Epidermal melanocyte (primary cell): ENCODE results near the gene ZCCHC8.
"Not testable (repeated sequence)": the region's sequence is repeated elsewhere in the genome, so short reads cannot be mapped to it uniquely, and the experiment has no call there.

Experiments used
- DNase-seq: peaks from one replicate; pipeline ENCODE4 v3.0.0; 2011; ENCODE audit warnings: low spot score; ENCODE audit not compliant: insufficient read length

Gene ZCCHC8

DNA sequence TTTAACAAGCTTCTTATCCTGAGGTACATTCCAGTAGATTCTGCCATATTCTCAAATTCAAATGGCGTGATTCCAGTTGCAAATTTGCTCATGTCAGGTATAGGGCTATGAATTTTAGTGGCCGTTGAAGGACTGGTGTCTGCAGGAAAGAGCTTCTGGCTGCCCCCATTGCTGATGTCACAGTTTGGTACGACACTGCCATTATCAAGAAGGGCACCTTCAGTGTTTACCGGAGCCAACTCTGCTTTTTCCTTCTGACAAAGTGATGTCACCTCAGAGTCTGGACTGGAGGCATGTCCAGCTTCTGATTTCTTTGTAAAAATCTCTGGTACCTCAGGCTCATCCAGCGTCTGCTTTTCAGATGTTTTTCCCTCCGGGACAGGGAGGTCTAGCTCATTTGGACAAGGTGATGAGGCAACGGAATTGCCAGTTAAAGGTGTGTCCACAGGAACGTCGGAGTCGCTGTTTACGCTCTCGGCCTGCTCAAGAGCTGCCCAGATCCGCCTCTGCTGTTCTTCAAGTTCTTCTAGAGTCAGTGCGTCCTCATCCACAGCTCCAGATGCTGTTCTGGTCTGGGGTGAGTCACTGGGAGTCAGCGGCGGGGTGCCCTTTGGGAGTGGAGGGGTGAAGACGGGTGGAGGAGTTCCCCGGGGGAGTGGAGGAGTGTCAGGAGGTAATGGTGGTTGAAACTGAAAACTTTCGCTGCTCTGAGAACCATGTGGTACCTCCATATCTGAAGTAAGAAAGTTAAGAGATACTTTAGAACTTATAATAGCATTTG is 27.0 kb downstream of the ZCCHC8 start:
- DNase-seq: no peak

DNA sequence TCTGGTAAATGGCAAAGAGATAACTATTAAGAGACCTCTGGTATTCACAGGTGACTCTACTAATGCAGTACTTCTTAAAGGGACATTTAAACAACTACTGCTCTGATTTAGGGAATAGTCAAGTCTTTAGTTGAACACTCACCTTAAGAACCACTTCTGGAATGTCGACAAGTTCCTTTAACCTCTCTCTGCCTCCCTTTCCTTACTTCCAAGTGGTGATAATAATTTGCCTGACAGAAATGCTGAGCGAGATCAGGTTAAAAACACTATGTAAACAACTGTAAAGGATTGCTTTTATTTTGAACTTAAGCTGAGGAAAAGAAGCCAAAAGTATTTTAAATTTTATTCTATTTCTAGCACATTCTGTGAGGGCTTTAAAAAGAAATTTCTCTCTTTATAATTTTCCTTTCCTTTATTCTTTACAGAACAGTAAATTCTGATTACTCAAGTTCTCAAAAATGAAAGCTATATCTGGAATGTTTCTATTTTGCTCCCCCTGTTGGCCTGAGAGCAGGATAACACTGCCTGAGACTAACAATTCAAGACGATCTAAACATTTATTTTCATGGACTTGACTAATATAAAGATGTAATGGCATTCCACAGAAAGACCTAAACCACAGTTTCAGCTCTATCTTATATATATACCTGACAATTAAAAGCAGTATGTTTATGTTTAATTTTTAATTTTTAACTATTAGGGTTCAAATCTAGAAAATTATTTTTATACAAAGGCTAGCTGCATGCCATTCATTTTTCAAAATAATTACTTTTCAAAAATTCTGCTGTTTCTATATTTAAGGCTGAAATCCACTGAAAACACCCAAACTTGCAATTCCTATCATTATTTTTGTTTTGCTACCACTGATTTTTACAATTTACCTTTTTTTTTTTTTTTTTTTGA is 29.2 kb downstream of the ZCCHC8 start:
- peak; percentile 30 for DNase-seq

DNA sequence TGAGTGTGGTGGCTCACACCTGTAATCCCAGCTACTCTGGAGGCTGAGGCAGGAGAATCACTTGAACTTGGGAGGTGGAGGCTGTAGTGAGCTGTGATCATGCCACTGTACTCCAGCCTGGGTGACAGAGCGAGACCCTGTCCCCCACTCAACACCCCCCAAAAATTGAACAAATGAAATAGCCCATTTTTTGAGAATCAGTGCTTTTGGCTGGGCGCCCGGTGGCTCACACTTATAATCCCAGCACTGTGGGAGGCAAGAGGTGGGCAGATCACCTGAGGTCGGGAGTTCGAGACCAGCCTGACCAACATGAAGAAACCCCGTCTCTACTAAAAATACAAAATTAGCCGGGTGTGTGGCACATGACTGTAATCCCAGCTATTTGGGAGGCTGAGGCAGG is 30.2 kb downstream of the ZCCHC8 start:
- DNase-seq: not testable (repeated sequence)

DNA sequence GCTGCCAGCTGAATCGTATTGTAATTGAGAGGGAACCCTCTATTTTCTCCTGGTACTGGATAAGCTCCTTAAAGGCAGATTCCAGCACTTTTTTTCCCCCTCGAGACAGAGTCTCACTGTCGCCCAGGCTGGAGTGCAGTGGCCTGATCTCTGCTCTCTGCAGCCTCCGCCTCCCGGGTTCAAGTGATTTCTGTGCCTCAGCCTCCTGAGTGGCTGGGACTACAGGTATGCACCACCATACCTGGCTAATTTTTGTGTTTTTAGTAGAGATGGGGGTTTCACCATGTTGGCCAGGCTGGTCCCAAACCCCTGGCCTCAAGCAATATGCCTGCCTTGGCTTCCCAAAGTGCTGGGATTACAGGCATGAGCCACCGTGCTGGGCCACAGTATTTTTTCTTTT is 30.9 kb downstream of the ZCCHC8 start:
- DNase-seq: not testable (repeated sequence)

DNA sequence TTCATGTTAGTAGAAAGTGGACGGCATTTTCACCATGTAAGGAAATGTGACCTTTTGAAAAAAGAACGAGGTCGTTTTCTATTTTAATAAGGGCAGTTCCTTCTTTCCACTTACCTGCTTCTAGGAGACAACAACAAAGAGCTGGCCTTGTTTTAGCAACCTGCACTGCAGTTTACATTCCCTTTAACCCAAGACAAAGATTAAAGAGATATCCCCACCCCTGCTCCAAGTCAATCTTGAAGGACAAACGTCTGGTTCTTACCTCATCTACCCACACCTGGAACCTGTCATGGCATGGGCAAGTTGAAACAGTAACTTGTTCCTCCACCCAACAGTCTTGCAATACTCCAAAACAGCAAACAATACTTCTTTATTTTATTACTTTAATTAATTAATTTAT is 32.7 kb downstream of the ZCCHC8 start:
- DNase-seq: no peak

DNA sequence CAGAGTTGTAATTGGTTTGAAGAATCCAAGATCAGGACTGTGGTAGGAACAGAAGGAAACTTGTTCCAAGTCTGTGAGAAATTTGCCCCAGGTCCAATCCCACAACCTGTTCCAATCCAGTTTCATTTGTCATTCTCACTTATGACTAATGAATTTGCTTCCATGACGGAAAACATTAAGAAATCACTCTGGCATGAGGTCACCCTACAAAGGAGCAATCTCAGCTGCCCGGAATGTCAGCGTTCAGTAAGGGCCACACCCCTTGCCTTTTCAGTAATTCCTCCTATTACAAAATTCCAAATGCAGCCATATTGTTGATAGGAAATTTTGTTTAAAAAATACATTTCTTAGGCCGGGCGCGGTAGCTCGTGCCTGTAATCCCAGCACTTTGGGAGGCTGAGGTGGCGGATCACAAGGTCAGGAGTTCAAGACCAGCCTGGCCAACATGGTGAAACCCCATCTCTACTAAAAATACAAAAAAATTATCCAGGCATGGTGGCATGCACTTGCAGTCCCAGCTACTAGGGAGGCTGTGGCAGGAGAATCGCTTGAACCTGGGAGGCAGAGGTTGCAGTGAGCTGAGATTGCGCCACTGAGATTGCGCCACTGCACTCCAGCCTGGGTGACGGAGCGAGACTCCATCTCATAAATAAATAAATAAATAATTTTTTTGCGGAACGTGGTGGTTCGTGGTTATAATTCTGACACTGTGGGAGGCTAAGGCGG is 36.3 kb downstream of the ZCCHC8 start:
- DNase-seq: peak; percentile 63

DNA sequence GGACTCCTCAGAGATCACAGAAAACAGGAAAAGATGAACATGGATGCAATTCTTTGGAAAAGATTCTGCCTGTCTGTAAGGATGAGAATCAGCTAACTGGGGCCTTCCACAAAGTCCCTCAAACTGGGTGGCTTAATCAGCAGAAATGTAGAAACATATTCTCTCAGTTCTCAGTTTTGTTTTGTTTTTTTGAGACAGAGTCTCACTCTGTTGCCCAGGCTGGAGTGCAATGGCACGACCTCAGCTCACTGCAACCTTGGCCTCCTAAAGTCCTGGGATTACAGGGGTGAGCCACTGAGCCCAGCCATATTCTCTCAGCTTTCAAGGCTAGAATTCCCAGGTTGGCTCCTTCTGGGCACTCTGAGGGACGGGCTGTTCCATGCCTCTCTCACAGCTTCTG is 40.1 kb downstream of the ZCCHC8 start:
- DNase-seq: no peak

DNA sequence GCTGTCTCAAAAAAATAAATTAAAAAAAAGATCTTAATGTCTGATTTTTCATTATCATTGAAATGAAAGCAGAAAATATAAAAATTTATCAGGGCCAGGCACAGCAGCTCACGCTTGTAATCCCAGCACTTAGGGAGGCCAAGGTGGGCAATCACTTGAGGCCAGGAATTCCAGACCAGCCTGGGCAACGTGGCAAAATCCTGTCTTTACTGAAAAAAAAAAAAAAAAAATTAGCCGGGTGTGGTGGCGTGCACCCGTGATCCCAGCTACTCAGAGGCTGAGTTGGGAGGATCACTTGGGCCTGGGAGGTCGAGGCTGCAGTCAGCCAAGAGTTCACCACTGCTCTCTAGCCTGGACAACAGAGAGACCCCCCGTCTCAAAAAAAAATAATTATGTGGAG is 40.7 kb downstream of the ZCCHC8 start:
- DNase-seq: no peak

DNA sequence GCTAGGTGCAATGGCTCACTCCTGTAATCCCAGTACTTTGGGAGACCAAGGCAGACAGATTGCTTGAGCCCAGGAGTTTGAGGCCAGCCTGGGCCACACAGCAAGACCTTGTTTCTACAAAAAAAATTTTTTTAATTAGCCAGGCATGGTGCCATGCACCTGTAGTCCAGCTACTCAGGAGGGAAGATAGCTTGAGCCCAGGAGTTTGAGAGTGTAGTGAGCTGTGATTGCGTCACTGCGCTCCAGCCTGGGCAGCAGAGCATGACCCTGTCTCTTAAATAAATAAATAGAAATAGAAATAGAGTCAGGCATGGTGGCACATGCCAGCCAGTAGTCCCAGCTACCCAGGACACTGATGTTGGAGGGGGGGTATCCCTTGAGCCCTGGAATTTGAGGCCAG is 41.5 kb downstream of the ZCCHC8 start:
- DNase-seq: no peak

DNA sequence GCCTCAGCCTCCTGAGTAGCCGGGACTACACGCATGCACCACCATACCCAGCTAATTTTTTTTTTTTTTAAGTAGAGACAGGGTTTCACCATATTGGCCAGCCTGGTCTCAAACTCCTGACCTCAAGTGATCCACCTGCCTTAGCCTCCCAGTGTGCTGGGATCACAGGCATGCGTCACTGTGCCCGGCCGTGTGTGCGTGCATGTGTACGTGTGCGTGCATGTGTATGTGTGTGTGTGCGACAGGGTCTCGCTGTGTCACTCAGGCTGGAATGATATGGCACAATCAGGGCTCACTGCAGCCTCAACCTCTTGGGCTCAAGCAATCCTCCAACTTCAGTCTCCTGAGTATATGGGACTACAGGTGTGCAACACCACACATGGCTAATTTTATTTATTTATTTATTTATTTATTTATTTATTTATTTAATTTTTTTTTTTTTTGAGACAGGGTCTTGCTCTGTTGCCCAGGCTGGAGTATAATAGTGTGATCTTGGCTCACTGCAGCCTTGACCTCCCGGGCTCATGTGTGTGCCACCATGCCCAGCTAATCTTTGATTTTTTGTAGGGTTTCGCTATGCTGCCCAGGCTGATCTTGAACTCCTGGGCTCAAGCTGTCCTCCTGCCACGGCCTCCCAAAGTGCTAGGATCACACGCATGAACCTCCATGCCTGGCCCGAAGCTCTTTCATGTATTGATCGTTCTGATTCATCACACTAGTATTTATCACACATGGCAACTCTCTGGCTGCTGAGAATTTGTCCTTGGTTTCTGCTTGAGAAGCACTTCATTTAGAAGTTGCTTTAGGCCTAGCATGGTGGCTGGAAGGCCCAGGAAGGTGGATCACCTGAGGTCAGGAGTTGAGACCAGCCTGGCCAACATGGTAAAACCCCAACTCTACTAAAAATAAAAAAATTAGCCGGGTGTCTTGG is 42.4 kb downstream of the ZCCHC8 start:
- no peak for DNase-seq

DNA sequence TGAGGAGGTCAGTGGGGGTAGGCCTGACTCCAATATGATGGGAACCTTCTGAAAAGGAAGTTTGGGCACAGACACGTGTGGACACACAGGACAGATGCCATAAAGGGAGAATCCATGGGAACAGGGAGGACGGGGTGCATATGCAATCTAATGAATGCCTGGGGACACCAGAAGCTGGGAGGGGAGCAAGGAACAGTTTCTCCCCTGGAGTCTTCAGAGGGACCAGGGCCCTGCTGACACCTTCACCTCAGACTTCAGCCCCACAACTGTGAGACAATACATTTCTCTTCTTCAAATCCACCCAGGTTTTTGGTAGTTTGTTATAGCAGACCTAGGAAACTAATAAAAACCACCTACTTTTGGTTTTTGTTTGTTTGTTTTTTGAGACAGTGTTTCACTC is 43.1 kb downstream of the ZCCHC8 start:
- no peak for DNase-seq

DNA sequence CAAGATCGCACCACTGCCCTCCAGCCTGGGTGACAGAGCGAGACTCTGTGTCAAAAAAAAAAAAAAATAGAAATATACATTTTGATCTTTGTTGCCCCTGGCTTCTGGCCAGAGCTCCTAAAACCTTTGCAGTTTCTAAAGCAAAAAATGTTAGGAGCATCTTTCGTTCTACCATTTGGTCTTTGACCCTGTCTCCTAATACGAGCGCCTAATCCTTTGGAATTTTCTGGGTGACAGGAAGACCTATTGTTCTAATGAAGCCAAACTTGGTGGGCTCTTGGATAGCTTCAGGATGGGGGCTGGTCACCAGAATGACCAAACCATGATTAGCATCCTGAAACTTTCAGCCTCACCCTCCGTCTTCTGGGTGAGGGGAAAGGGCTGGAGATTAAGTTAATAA is 46.0 kb downstream of the ZCCHC8 start:
- DNase-seq: no peak

DNA sequence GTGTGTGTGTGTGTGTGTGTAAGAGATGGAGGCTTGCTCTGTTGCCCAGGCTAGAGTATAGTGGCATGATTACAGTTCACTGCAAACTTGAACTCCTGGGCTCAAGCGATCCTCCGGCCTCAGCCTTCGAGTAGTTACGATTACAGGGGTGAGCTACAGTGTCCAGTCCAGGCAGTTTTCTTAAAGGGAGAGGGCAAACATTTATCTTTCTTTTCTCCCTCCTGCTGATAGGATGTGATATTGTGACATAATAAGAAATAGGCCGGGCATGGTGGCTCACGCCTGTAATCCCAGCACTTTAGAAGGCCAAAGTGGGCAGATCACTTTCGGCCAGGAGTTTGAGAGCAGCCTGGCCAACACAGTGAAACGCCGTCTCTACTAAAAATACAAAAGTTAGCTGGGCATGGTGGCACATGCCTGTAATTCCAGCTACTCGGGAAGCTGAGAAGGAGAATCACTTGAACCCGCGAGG is 46.4 kb downstream of the ZCCHC8 start:
- no peak for DNase-seq

DNA sequence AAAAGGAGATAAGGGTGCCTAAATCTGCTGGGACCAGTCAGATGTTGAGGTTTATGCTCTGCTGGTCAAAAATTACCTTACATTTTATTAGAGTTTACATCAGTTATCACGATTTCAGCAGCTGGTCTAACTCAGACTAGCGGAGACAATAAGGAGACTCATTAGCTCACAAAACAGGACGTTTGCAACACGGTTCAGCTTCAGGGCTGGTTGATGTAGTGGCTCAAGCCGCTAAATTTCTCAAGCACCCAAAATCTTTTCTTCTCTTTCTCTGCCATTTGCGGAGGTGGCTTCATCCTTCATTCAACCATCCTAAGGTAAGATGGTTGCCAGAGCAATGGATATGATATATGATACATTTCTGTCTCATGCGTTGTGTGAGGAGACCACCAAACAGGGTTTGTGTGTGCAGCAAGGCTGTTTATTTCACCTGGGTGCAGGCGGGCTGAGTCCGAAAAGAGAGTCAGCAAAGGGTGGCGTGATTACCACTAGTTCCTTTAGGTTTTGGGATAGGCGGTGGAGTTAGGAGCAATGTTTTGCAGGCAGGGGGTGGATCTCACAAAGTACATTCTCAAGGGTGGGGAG is 47.9 kb downstream of the ZCCHC8 start:
- no peak for DNase-seq

DNA sequence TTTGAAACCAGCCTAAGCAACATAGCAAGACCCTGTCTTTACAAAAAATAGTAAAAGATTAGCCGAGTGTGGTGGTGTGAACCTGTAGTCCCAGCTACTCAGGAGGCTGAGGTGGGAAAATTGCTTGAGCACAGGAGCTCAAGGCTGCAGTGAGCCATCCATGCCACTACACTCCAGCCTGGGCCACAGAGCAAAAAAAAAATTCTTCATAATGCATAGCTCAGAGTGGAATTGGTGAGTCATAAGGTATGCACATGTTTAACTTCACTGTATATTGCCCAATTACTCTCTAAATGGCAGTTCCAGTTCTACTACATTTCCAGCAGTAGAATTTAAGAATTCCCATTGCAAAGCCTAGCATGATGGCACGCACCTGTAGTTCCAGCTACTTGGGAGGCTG is 51.4 kb downstream of the ZCCHC8 start:
- DNase-seq: no peak

DNA sequence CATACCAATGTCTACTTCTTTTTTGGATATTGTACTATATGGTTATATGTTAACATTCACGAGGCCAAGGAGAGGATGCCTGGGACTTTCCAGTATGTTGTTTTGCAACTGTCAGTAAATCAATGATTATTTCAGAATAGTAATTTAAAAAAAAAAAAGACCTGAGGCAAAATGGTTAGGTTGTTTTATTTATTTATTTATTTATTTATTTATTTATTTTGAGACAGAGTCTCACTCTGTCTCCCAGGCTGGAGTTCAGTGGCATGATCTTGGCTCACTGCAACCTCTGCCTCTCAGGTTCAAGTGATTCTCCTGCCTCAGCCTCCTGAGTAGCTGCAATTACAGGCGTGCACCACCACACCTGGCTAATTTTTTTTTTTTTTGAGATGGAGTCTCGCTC is 52.9 kb downstream of the ZCCHC8 start:
- DNase-seq: not testable (repeated sequence)

DNA sequence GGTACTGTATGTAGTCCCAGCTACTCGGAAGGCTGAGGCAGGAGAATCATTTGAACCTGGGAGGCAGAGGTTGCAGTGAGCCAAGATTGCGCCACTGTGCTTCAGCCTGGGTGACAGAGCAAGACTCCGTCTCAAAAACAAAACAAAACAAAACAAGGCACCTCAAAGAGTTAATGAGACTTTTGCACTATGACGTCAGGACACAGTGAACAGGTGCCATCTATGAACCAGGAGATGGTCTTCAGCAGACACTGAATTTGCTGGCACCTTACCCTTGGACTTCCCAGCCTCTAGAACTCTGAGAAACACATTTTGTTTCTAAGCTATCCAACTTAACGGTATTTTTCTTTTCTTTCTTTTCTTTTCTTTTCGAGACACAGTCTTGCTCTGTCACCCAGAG is 54.3 kb downstream of the ZCCHC8 start:
- not testable (repeated sequence) for DNase-seq

DNA sequence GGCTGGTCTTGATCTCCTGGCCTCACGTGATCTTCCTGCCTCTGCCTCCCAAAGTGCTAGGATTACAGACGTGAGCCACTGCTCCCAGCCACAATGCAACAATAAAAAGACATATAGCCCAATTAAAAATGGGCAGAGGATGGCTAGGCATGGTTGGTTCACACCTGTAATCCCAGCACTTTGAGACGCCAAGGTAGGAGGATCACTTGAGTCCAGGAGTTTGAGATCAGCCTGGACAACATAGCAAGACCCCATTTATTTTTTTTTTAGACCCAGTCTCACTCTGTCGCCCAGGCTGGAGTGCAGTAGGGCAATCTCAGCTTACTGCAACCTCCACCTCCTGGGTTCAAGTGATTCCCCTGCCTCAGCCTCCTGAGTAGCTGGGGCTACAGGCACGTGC is 56.7 kb downstream of the ZCCHC8 start:
- not testable (repeated sequence) for DNase-seq

DNA sequence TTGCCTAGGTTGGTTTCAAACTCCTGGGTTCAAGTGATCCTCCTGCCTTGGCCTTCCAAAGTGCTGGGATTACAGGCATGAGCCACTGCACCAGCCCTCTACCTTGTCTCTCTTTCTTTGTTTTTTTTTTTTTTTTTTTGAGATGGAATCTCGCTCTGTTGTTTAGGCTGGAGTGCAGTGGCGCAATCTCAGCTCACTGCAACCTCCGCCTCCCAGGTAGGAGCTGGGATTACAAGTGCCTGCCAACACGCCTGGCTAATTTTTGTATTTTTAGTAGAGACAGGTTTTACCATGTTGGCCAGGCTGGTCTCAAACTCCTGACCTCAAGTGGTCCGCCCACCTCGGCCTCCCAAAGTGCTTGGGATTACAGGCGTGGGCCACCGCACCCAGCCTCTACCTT is 61.9 kb downstream of the ZCCHC8 start:
- not testable (repeated sequence) for DNase-seq

DNA sequence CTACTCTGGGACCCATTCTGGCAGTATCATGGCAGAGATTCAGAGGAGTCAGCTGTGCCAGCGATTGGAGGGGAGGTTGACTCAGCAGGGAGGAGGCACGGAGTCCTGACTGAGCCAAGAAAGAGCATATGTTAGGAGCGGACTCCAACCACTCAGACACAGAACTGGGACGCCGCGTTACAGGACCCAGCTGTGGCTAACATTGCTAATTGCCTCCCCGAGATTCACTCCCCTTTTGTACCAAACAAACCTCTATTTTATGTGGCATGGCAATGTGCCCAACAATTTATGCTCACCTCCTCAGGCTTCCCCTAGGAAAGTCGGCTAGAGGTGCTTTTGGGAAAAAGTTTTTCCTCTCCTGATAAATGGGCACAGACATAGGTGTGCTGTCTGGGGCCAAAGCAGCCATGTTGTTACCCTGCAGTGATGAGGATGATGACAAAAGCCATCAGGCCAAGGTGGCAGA is 63.0 kb downstream of the ZCCHC8 start:
- DNase-seq: peak; percentile 25
